Transverse colon (tissue), 4 donors: ENCODE results near the gene PAPOLG. TPM values are rescaled to one million over a fixed set of nuclear protein-coding genes. Genes with fewer than 3 reads are reported as not detected.
"Not testable (repeated sequence)": the region's sequence is repeated elsewhere in the genome, so short reads cannot be mapped to it uniquely, and the experiment has no call there.

Experiments used
- DNase-seq: peaks from one replicate; pipeline ENCODE4 v3.0.0-alpha.2; 2019
- H3K27ac ChIP-seq, 4 donors: fragments of 200-600 bp; sonication (generic); 2 replicates each; pipeline ENCODE4 v1.5.1; 2016 to 2018; ENCODE audit warnings: inconsistent platforms in 4 of 4
- H3K27me3 ChIP-seq: fragments of 200-600 bp; sonication (generic); 2 replicates; pipeline ENCODE4 v1.5.1; 2017; ENCODE audit warnings: inconsistent platforms
- H3K36me3 ChIP-seq, 4 donors: fragments of 200-600 bp; sonication (generic); 2 replicates each; pipeline ENCODE4 v1.5.1; 2017 to 2019; ENCODE audit warnings: inconsistent platforms in 4 of 4
- H3K4me1 ChIP-seq, 4 donors: fragments of 200-600 bp; sonication (generic); 2 replicates each; pipeline ENCODE4 v1.5.1; 2017 to 2020; ENCODE audit warnings: inconsistent platforms in 4 of 4
- H3K4me3 ChIP-seq, 4 donors: fragments of 200-600 bp; sonication (generic); 1 replicate in 1 of 4; 2 replicates in 3 of 4; pipeline versions ENCODE4 v1.5.1 to v1.6.1; 2017 to 2019; ENCODE audit warnings: inconsistent platforms in 4 of 4
- H3K9me3 ChIP-seq, 2 donors: fragments of 200-600 bp; sonication (generic); 2 replicates each; pipeline ENCODE4 v1.5.1; 2017 to 2019; ENCODE audit warnings: inconsistent platforms in 2 of 2
- EP300 ChIP-seq: sonication (generic); formaldehyde crosslinking; IDR thresholded peaks from one replicate; pipeline ENCODE4 v1.6.1; 2017; ENCODE audit warnings: antibody characterized with exemption, low read depth
- POLR2A ChIP-seq: fragments of 450-650 bp; IDR thresholded peaks from one replicate; pipeline ENCODE4 v1.6.1; 2016; ENCODE audit warnings: antibody characterized with exemption, mild to moderate bottlenecking, moderate library complexity
- POLR2AphosphoS5 ChIP-seq, 3 donors: sonication (generic); formaldehyde crosslinking; IDR thresholded peaks; one replicate each; pipeline ENCODE4 v1.6.1; 2016; ENCODE audit warnings: antibody characterized with exemption in 3 of 3
- WGBS, 2 donors: methylation state at CpG; one replicate each; pipeline ENCODE4 v1.1.5; 2018; ENCODE audit warnings: low coverage in 1 of 2; 5-methylcytosine and 5-hydroxymethylcytosine counted together
- in situ Hi-C, 4 donors: fragments of 200-750 bp; cut with MboI; loops; one replicate each; pipeline versions ENCODE4 v1.15.0 to v1.15.1; 2017; ENCODE audit warnings: low sequenced_read_pairs in 3 of 4, low pct_ligation_motif_present in 1 of 4, low pct_unique_long_range_greater_than_20kb in 1 of 4
- intact Hi-C: fragments of 100-400 bp; cut with DNase I; formaldehyde crosslinking; loops from one replicate; pipeline ENCODE4 v1.15.1; 2023; ENCODE audit warnings: low total_unique reads
- total RNA-seq, 4 donors: library from RNA; depleted of rRNA; stranded (reverse); fragments of >200 nt; gene quantifications; one replicate each; pipeline ENCODE4 v1.1.0, GENCODE V29; 2016
- TF ChIP-seq, protein P1 (sequence below), 5 experiments: fragments of 200-600 bp in 3 of 5; fragments of 450-650 bp in 2 of 5; sonication (generic) in 3 of 5; IDR thresholded peaks; 1 replicate in 2 of 5; 2 replicates in 3 of 5; pipeline ENCODE4 v1.5.1; 2016 to 2017; ENCODE audit warnings: antibody characterized with exemption in 5 of 5, inconsistent platforms in 3 of 5, mild to moderate bottlenecking in 2 of 5, moderate library complexity in 1 of 5

PAPOLG gene
- total RNA-seq, 4 donors from 2014 or later, result 6.0 to 16.5 (median 12.2) TPM

DNA sequence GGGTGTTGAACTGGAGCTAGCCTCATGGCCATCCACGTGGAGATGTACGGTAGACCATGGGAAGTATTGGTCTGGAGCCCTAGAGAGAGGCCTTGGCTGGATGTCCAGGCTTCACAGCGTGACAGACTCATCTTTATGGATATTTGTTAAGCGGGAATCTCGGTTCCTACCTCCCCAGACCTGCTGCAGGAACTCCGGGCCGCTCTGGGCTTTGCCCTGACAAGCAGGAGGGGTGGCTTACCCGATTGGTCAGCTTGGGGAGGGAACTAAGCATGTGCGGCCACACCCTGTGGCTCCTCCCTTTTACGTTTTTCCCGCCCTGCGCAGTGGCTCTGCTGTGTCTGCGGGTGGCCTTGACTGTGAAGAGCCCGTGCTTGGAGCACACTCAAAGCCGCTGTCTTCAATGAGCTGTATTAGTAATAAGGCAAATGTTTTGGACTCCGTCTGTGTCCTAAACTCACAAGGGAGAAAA, 52.3 kb downstream of the PAPOLG start:
- H3K27ac ChIP-seq, result no peak overlapping the region
- no peak for DNase-seq
- no peak for TF ChIP-seq POLR2AphosphoS5 (IDR thresholded peaks at IDR 0.05)
- TF ChIP-seq, protein P1, sequence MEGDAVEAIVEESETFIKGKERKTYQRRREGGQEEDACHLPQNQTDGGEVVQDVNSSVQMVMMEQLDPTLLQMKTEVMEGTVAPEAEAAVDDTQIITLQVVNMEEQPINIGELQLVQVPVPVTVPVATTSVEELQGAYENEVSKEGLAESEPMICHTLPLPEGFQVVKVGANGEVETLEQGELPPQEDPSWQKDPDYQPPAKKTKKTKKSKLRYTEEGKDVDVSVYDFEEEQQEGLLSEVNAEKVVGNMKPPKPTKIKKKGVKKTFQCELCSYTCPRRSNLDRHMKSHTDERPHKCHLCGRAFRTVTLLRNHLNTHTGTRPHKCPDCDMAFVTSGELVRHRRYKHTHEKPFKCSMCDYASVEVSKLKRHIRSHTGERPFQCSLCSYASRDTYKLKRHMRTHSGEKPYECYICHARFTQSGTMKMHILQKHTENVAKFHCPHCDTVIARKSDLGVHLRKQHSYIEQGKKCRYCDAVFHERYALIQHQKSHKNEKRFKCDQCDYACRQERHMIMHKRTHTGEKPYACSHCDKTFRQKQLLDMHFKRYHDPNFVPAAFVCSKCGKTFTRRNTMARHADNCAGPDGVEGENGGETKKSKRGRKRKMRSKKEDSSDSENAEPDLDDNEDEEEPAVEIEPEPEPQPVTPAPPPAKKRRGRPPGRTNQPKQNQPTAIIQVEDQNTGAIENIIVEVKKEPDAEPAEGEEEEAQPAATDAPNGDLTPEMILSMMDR (IDR thresholded peaks at IDR 0.05), result no peak
- TF ChIP-seq POLR2A, result no peak
- TF ChIP-seq EP300, result no peak
- H3K36me3 ChIP-seq, result no peaks in the 10 kb centered on the region
- 94 to 98% methylated on average over 12 to 16 of the region's 16 CpGs for WGBS, 2 donors
- intact Hi-C loops, result no loop called here
- no peaks in the 10 kb centered on the region for H3K27me3 ChIP-seq
- H3K4me3 ChIP-seq, result no peak overlapping the region
- in situ Hi-C loops, result loop anchor here in 2 of 4 donors (10.0 kb wide), 1 partner anchor 186 kb away; no protein-coding TSS in a partner anchor
- H3K9me3 ChIP-seq, result no peaks in the 10 kb centered on the region
- H3K4me1 ChIP-seq, result no peaks in the 10 kb centered on the region

GRCh38 chr2:60811491-60812375, 55.7 kb downstream of the PAPOLG start:
- in situ Hi-C loops (no loop called here), intact Hi-C loops (no loop called here)
- no peaks in the 10 kb centered on the region for H3K9me3 ChIP-seq
- 87 to 88% methylated on average over 11 to 14 of the region's 14 CpGs for WGBS, 2 donors
- TF ChIP-seq POLR2AphosphoS5 (IDR thresholded peaks at IDR 0.05) (no peak), EP300 (no peak), POLR2A (no peak)
- TF ChIP-seq, protein P1 (IDR thresholded peaks at IDR 0.05), result no peak
- DNase-seq, result no peak
- H3K27ac ChIP-seq, result no peak overlapping the region
- H3K36me3 ChIP-seq, result no peaks in the 10 kb centered on the region
- H3K4me1 ChIP-seq, result no peaks in the 10 kb centered on the region
- no peak overlapping the region for H3K4me3 ChIP-seq
- H3K27me3 ChIP-seq, result no peaks in the 10 kb centered on the region

GRCh38 chr2:60817191-60817590, 61.1 kb downstream of the PAPOLG start:
- H3K4me3 ChIP-seq, in situ Hi-C loops, DNase-seq, H3K4me1 ChIP-seq, H3K36me3 ChIP-seq, H3K27me3 ChIP-seq, H3K9me3 ChIP-seq, intact Hi-C loops, H3K27ac ChIP-seq: not testable (repeated sequence)
- WGBS, 2 donors, result 89 to 92% methylated on average over 5 to 9 of the region's 9 CpGs

DNA sequence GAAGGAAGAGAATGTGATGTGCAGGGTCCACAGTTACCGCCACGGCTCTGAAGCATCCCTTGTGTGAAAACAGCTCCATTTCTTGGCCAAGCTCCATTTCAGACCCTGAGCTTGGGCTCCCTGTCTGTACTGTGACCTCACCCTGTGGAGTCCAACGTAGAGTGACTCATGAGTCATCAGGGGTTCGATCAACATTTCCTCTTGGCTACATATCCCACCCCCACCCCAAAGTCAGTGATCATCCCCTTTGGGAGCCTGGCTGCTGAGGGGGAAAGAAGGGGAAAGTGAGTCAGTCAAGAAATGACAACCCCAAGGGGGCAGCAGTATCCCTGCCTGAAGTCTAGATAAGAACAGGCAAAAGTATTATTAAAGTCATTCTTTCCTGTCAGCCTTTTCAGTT, 62.2 kb downstream of the PAPOLG start:
- Histone ChIP-seq H3K4me1 (no peaks in the 10 kb centered on the region), H3K27me3 (no peaks in the 10 kb centered on the region), H3K9me3 (no peaks in the 10 kb centered on the region), H3K36me3 (no peaks in the 10 kb centered on the region), H3K4me3 (no peak overlapping the region), H3K27ac (no peak overlapping the region)
- DNase-seq, result no peak
- WGBS, 2 donors, result 58% methylated on average over 4 of the region's 4 CpGs; no CpG with 5 or more reads in 1 of the 2 donors
- intact Hi-C loops (no loop called here), in situ Hi-C loops (no loop called here)
- TF ChIP-seq, protein P1 (IDR thresholded peaks at IDR 0.05), result no peak
- TF ChIP-seq POLR2AphosphoS5 (IDR thresholded peaks at IDR 0.05) (no peak), EP300 (no peak), POLR2A (no peak)
